Measurements from ENCODE around the gene LHFPL3.

The LHFPL3 gene

GRCh38 chr7:104397442-104397841 is 69.0 kb downstream of the LHFPL3 start:
- Histone ChIP-seq H3K4me2 (ENCODE audit: low read length) (no peak overlapping the region), H3K36me3 (ENCODE audit: control insufficient read depth, low read length) (no peaks in the 10 kb centered on the region), H3K27me3 (ENCODE audit: control insufficient read depth, low read length) (peaks cover 4% of the 10 kb centered on the region; the same call in 1 of the 2 replicates), H3K79me2 (ENCODE audit: control insufficient read depth, low read length) (no peaks in the 10 kb centered on the region), H3K27ac (ENCODE audit: low read depth, low read length) (no peak overlapping the region), H3F3A (ENCODE audit: control insufficient read depth, insufficient read depth) (no peaks in the 10 kb centered on the region), H3K4me1 (ENCODE audit: control insufficient read depth, low read length) (no peaks in the 10 kb centered on the region), H3K9me2 (replicated peaks; ENCODE audit: control insufficient read depth, low read length) (no peaks in the 10 kb centered on the region), H3K9me3 (ENCODE audit: control insufficient read depth, insufficient read depth, low read length) (no peaks in the 10 kb centered on the region), H4K20me1 (ENCODE audit: control insufficient read depth, insufficient read depth, low read depth, low read length) (no peaks in the 10 kb centered on the region), H3K4me3 (ENCODE audit: low read length) (no peak overlapping the region)
- TF ChIP-seq CTCF (IDR thresholded peaks at IDR 0.05; ENCODE audit: low read depth, low read length, poor library complexity, severe bottlenecking) (no peak), EZH2phosphoT487 (IDR thresholded peaks at IDR 0.05; ENCODE audit: borderline replicate concordance, low read length) (no peak)

GRCh38 chr7:104408371-104408770 is 80.0 kb downstream of the LHFPL3 start:
- TF ChIP-seq CTCF (IDR thresholded peaks at IDR 0.05; ENCODE audit: low read depth, low read length, poor library complexity, severe bottlenecking) (no peak), EZH2phosphoT487 (IDR thresholded peaks at IDR 0.05; ENCODE audit: borderline replicate concordance, low read length) (no peak)

GRCh38 chr7:104410742-104411141 is 82.3 kb downstream of the LHFPL3 start:
- Histone ChIP-seq H3K27me3 (ENCODE audit: control insufficient read depth, low read length) (peaks cover 4% of the 10 kb centered on the region; the same call in 1 of the 2 replicates), H3K9me3 (ENCODE audit: control insufficient read depth, insufficient read depth, low read length) (no peaks in the 10 kb centered on the region), H3K9me2 (replicated peaks; ENCODE audit: control insufficient read depth, low read length) (no peaks in the 10 kb centered on the region), H3K79me2 (ENCODE audit: control insufficient read depth, low read length) (no peaks in the 10 kb centered on the region), H3K4me2 (ENCODE audit: low read length) (no peak overlapping the region), H3K36me3 (ENCODE audit: control insufficient read depth, low read length) (no peaks in the 10 kb centered on the region), H3F3A (ENCODE audit: control insufficient read depth, insufficient read depth) (no peaks in the 10 kb centered on the region), H3K27ac (ENCODE audit: low read depth, low read length) (no peak overlapping the region), H4K20me1 (ENCODE audit: control insufficient read depth, insufficient read depth, low read depth, low read length) (no peaks in the 10 kb centered on the region), H3K4me1 (ENCODE audit: control insufficient read depth, low read length) (no peaks in the 10 kb centered on the region), H3K4me3 (ENCODE audit: low read length) (no peak overlapping the region)
- TF ChIP-seq CTCF (IDR thresholded peaks at IDR 0.05; ENCODE audit: low read depth, low read length, poor library complexity, severe bottlenecking) (no peak), EZH2phosphoT487 (IDR thresholded peaks at IDR 0.05; ENCODE audit: borderline replicate concordance, low read length) (no peak)

More at GRCh38 chr7:104408371-104408770, 80.0 kb downstream of the LHFPL3 start:
- Histone ChIP-seq H3K4me3 (ENCODE audit: low read length) (no peak overlapping the region), H3F3A (ENCODE audit: control insufficient read depth, insufficient read depth) (no peaks in the 10 kb centered on the region), H3K4me1 (ENCODE audit: control insufficient read depth, low read length) (no peaks in the 10 kb centered on the region), H3K27me3 (ENCODE audit: control insufficient read depth, low read length) (peaks cover 4% of the 10 kb centered on the region; the same call in 1 of the 2 replicates), H3K27ac (ENCODE audit: low read depth, low read length) (no peak overlapping the region), H3K79me2 (ENCODE audit: control insufficient read depth, low read length) (no peaks in the 10 kb centered on the region), H3K4me2 (ENCODE audit: low read length) (no peak overlapping the region), H3K9me3 (ENCODE audit: control insufficient read depth, insufficient read depth, low read length) (no peaks in the 10 kb centered on the region), H3K36me3 (ENCODE audit: control insufficient read depth, low read length) (no peaks in the 10 kb centered on the region), H3K9me2 (replicated peaks; ENCODE audit: control insufficient read depth, low read length) (no peaks in the 10 kb centered on the region), H4K20me1 (ENCODE audit: control insufficient read depth, insufficient read depth, low read depth, low read length) (no peaks in the 10 kb centered on the region)
